Vagina (tissue), 2 donors: ENCODE measurements around the gene LRCH4. TPM values are rescaled to one million over a fixed set of nuclear protein-coding genes. Genes with fewer than 3 reads are reported as not detected.
"Not testable (repeated sequence)": the region's sequence is repeated elsewhere in the genome, so short reads cannot be mapped to it uniquely, and the experiment has no call there.

ENCODE experiments used
- DNase-seq, 2 donors: peaks; one replicate each; pipeline ENCODE4 v3.0.0-alpha.2; 2017; ENCODE audit errors: extremely low spot score in 2 of 2
- H3K27ac ChIP-seq: fragments of 200-600 bp; sonication (generic); one replicate; pipeline ENCODE4 v1.5.1; 2019
- H3K27me3 ChIP-seq: fragments of 200-600 bp; sonication (generic); one replicate; pipeline ENCODE4 v1.5.1; 2019
- H3K36me3 ChIP-seq, 2 donors: fragments of 200-600 bp; sonication (generic); one replicate each; pipeline ENCODE4 v1.5.1; 2017 to 2019
- H3K4me1 ChIP-seq: fragments of 200-600 bp; sonication (generic); one replicate; pipeline ENCODE4 v1.5.1; 2019
- H3K4me3 ChIP-seq, 2 donors: fragments of 200-600 bp; sonication (generic); 1 replicate in 1 of 2; 2 replicates in 1 of 2; pipeline ENCODE4 v1.5.1; 2016 to 2019
- H3K9me3 ChIP-seq: fragments of 200-600 bp; sonication (generic); one replicate; pipeline ENCODE4 v1.5.1; 2019
- POLR2A ChIP-seq, 2 donors: fragments of 450-650 bp; IDR thresholded peaks; one replicate each; pipeline ENCODE4 v1.6.1; 2017; ENCODE audit warnings: antibody characterized with exemption in 2 of 2, mild to moderate bottlenecking in 2 of 2, moderate library complexity in 2 of 2
- POLR2AphosphoS5 ChIP-seq, 2 donors: sonication (generic); formaldehyde crosslinking; IDR thresholded peaks; one replicate each; pipeline ENCODE4 v1.9.0; 2017; ENCODE audit warnings: antibody characterized with exemption in 2 of 2, mild to moderate bottlenecking in 2 of 2, low read depth in 1 of 2; ENCODE audit not compliant: insufficient read depth in 1 of 2
- intact Hi-C: fragments of 100-400 bp; cut with DNase I; formaldehyde crosslinking; loops from one replicate; pipeline ENCODE4 v1.15.1; 2023
- total RNA-seq: library from RNA; depleted of rRNA; stranded (reverse); fragments of >200 nt; gene quantifications from one replicate; pipeline ENCODE4 v1.2.3, GENCODE V29; 2016
- TF ChIP-seq, protein P1 (sequence below), 3 experiments: fragments of 450-650 bp in 2 of 3; fragments of 200-600 bp in 1 of 3; sonication (generic) in 1 of 3; IDR thresholded peaks; one replicate each; pipeline ENCODE4 v1.5.1; 2017 to 2019; ENCODE audit warnings: antibody characterized with exemption in 3 of 3, mild to moderate bottlenecking in 2 of 3, moderate library complexity in 2 of 3

LRCH4 gene
- total RNA-seq, 1 donor from 2014 or later, result 72.2 TPM

DNA sequence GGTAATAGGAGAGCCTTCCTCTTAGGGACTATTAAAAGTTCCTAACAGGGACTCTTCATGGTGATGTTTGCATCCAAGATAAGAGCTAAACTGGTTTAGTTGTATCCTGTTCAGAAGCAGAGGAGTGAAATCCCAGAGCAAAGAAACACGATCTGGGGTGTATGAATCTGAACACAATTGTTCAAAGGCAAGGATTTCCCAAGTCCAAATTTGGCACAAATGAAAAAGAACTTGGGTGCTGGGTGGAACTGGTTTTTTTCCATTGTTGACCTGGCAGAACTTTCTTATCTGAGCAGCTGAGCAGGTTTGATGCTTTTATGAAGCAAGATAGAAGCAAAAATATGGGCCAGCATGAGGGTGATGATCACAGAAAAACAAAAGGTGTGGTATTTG is 41.0 kb downstream of the LRCH4 start:
- intact Hi-C loops, result loop anchor here (10.0 kb wide), 1 partner anchor 320 kb away; the partner anchor contains the start of gene TRIP6
- no peaks in the 10 kb centered on the region for H3K27me3 ChIP-seq
- H3K36me3 ChIP-seq, result peaks cover 0 to 10% of the 10 kb centered on the region in 2 donors
- no peaks in the 10 kb centered on the region for H3K9me3 ChIP-seq
- H3K27ac ChIP-seq, result peak overlapping the region; percentile 93
- H3K4me3 ChIP-seq, result peak overlapping the region in 1 of 2 donors; percentile 9
- no peak for DNase-seq
- peak in 1 of 2 donors; percentile 39 for TF ChIP-seq POLR2AphosphoS5 (IDR thresholded peaks at IDR 0.05; ENCODE audit: insufficient read depth in 1 of 2, low read depth in 1 of 2)
- TF ChIP-seq, protein P1, sequence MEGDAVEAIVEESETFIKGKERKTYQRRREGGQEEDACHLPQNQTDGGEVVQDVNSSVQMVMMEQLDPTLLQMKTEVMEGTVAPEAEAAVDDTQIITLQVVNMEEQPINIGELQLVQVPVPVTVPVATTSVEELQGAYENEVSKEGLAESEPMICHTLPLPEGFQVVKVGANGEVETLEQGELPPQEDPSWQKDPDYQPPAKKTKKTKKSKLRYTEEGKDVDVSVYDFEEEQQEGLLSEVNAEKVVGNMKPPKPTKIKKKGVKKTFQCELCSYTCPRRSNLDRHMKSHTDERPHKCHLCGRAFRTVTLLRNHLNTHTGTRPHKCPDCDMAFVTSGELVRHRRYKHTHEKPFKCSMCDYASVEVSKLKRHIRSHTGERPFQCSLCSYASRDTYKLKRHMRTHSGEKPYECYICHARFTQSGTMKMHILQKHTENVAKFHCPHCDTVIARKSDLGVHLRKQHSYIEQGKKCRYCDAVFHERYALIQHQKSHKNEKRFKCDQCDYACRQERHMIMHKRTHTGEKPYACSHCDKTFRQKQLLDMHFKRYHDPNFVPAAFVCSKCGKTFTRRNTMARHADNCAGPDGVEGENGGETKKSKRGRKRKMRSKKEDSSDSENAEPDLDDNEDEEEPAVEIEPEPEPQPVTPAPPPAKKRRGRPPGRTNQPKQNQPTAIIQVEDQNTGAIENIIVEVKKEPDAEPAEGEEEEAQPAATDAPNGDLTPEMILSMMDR (IDR thresholded peaks at IDR 0.05), result no peak
- TF ChIP-seq POLR2A (IDR thresholded peaks at IDR 0.05), result no peak
- H3K4me1 ChIP-seq, result peaks cover 71% of the 10 kb centered on the region

DNA sequence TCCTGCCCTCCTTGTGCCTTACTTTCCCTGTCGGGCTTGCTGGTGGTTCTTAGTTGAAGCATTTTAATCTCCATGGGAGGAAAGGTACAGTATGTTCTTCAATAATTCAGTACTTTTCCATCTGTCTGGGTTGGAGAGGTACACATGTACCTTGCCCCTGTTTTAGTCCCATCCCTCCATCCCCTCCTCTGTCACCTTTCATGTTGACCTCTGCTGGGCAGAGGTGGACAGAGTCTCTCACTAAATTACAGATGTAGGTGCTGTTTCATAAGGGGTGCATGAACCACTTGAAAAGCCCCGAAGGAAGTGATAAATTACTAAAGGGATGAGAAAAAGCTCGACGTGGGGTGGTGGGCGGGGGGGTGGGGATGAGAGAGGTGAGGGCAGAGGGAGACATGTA is 41.5 kb downstream of the LRCH4 start:
- no peak overlapping the region for H3K4me3 ChIP-seq
- TF ChIP-seq POLR2AphosphoS5 (IDR thresholded peaks at IDR 0.05; ENCODE audit: insufficient read depth in 1 of 2, low read depth in 1 of 2) (no peak), POLR2A (IDR thresholded peaks at IDR 0.05) (no peak)
- TF ChIP-seq, protein P1 (IDR thresholded peaks at IDR 0.05), result no peak
- peaks cover 0 to 4% of the 10 kb centered on the region in 2 donors for H3K36me3 ChIP-seq
- peak overlapping the region; percentile 93 for H3K27ac ChIP-seq
- no peaks in the 10 kb centered on the region for H3K9me3 ChIP-seq
- H3K4me1 ChIP-seq, result peaks cover 77% of the 10 kb centered on the region
- no peaks in the 10 kb centered on the region for H3K27me3 ChIP-seq
- DNase-seq, result no peak
- intact Hi-C loops, result loop anchor here (10.0 kb wide), 1 partner anchor 320 kb away; the partner anchor contains the start of gene TRIP6

DNA sequence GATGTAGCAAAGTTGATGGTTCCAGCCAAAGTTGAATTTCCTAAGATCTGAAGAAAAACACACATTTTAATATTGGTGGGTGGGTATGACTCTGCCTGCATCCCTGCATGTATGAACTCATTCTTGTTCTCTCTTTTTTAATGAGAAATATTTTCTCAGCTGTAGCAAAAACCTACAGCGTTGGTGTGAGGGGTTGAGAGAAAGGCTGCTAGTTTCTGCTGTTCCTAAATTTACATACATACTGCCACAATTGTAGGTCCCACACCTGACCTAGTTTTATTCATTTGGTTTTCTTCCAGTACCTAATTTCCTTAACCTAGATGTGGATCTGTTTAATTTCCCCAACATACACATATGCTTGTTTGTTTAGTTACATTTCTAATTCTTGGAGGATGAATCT is 42.3 kb downstream of the LRCH4 start:
- intact Hi-C loops, result loop anchor here (10.0 kb wide), 1 partner anchor 321 kb away; the partner anchor contains the start of gene TRIP6

DNA sequence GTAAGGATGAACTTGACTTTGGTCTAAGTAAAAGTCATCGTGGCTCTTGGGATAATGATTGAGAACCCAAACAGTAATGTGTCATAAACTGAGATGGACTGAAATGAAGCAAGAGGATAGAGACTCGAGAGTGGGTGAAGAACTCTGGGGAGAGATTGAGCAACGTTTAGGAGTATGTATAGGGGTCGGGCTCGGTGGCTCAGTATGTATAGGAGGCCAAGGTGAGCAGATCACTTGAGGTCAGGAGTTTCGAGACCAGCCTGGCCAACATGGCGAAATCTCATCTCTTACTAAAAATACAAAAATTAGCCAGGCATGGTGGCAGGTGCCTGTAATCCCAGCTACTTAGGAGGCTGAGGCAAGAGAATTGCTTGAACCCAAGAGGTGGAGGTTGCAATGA is 44.6 kb downstream of the LRCH4 start:
- H3K4me3 ChIP-seq, H3K36me3 ChIP-seq, H3K27me3 ChIP-seq, H3K9me3 ChIP-seq, H3K27ac ChIP-seq, DNase-seq: not testable (repeated sequence)
- intact Hi-C loops, result loop anchor here (10.0 kb wide), 1 partner anchor 323 kb away; the partner anchor contains the start of gene TRIP6
- H3K4me1 ChIP-seq, result peaks cover 54% of the 10 kb centered on the region

More for the DNA sequence above, 42.3 kb downstream of the LRCH4 start:
- TF ChIP-seq POLR2A (IDR thresholded peaks at IDR 0.05) (no peak), POLR2AphosphoS5 (IDR thresholded peaks at IDR 0.05; ENCODE audit: insufficient read depth in 1 of 2, low read depth in 1 of 2) (no peak)
- TF ChIP-seq, protein P1 (IDR thresholded peaks at IDR 0.05), result no peak
- H3K27ac ChIP-seq, result peak overlapping the region; percentile 93
- no peaks in the 10 kb centered on the region for H3K27me3 ChIP-seq
- no peak overlapping the region for H3K4me3 ChIP-seq
- no peaks in the 10 kb centered on the region for H3K9me3 ChIP-seq
- DNase-seq, result no peak
- H3K4me1 ChIP-seq, result peaks cover 72% of the 10 kb centered on the region
- no peaks in the 10 kb centered on the region for H3K36me3 ChIP-seq

DNA sequence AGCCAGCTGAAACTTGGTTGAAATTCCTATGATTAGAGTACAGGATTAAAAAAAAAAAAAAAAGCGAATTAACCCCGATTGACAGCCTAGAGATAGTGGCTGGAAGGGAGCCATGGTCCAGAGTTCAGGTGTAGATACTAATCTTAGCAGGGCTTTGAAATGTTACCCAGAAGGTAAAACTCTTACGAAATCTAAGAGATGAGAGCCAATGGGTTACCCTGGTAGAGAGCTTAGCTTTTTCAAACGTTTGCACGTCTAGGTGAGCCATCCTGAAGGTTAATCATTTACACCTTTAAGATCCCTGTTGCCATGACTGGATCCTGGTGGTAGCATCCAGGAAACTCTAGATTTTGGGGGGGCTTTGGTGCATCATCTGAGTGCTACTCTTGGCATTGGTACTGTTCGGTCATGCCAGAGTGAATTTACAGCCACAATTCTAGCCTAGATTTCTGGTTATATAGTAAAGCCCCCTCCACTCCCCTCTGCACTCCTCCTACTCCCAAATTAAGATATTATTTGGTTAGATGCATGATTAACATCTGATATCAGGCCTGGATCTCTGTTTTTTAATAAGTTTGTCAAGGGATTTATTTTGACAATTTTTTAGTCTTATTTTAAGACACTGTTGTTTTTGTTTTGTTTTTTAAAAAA is 45.7 kb downstream of the LRCH4 start:
- TF ChIP-seq POLR2AphosphoS5 (IDR thresholded peaks at IDR 0.05; ENCODE audit: insufficient read depth in 1 of 2, low read depth in 1 of 2) (no peak), POLR2A (IDR thresholded peaks at IDR 0.05) (no peak)
- TF ChIP-seq, protein P1 (IDR thresholded peaks at IDR 0.05), result no peak
- H3K9me3 ChIP-seq, result no peaks in the 10 kb centered on the region
- peak overlapping the region; percentile 55 for H3K27ac ChIP-seq
- peak overlapping the region; percentile 82 to 83 for H3K4me3 ChIP-seq
- DNase-seq, result no peak
- no peaks in the 10 kb centered on the region for H3K36me3 ChIP-seq
- H3K4me1 ChIP-seq, result peaks cover 43% of the 10 kb centered on the region
- intact Hi-C loops, result loop anchor here (10.0 kb wide), 1 partner anchor 325 kb away; the partner anchor contains the start of gene TRIP6
- no peaks in the 10 kb centered on the region for H3K27me3 ChIP-seq
